Naive thymus-derived CD4-positive, alpha-beta T cell (primary cell): ENCODE results near the gene IFRD2. TPM values are rescaled to one million over a fixed set of nuclear protein-coding genes. Genes with fewer than 3 reads are reported as not detected.
"Not testable (repeated sequence)": the region's sequence is repeated elsewhere in the genome, so short reads cannot be mapped to it uniquely, and the experiment has no call there.

Experiments
- ATAC-seq: fragments of 150-1000 bp; cut with Tn5 transposase; 2 replicates; pipeline ENCODE4 v1.10.0; 2021; ENCODE audit warnings: mild to moderate bottlenecking, moderate library complexity
- CTCF ChIA-PET: fragments of 350-600 bp; sonication (Branson Sonifier 250); formaldehyde crosslinking; loops from one replicate; lab custom pipeline; 2021; ENCODE audit warnings: antibody characterized with exemption; lab: Charles Lee
- POLR2A ChIA-PET: fragments of 350-600 bp; sonication (Branson Sonifier 250); formaldehyde crosslinking; loops from one replicate; lab custom pipeline; 2021; ENCODE audit warnings: antibody characterized with exemption, inconsistent platforms; lab: Charles Lee
- DNase-seq, 9 donors: peaks; one replicate each; pipeline versions ENCODE4 v3.0.0 to v3.0.0-alpha.2; 2020 to 2022; ENCODE audit warnings: mixed read lengths in 1 of 9
- H3K27ac ChIP-seq: one replicate; pipeline ENCODE4 v1.7.0; 2013; ENCODE audit warnings: mild to moderate bottlenecking, low read depth, low read length, moderate library complexity
- H3K27me3 ChIP-seq, 2 donors: one replicate each; pipeline ENCODE4 v1.7.0; 2013; ENCODE audit warnings: low read length in 2 of 2, mild to moderate bottlenecking in 2 of 2, moderate library complexity in 2 of 2; ENCODE audit not compliant: control insufficient read depth in 2 of 2, insufficient read depth in 2 of 2
- H3K36me3 ChIP-seq, 3 experiments: 1 replicate in 2 of 3; 2 replicates in 1 of 3; pipeline ENCODE4 v1.7.0; 2013; ENCODE audit warnings: low read length in 3 of 3, mild to moderate bottlenecking in 3 of 3, moderate library complexity in 1 of 3; ENCODE audit not compliant: insufficient read depth in 3 of 3, control insufficient read depth in 2 of 3
- H3K4me1 ChIP-seq, 2 donors: one replicate each; pipeline ENCODE4 v1.7.0; 2013; ENCODE audit warnings: low read length in 2 of 2, mild to moderate bottlenecking in 2 of 2, moderate library complexity in 1 of 2; ENCODE audit not compliant: control insufficient read depth in 2 of 2, insufficient read depth in 2 of 2
- H3K4me3 ChIP-seq: 2 replicates; pipeline ENCODE4 v1.7.0; 2013; ENCODE audit warnings: mild to moderate bottlenecking, low read length
- H3K9me3 ChIP-seq, 3 experiments: 1 replicate in 2 of 3; 2 replicates in 1 of 3; pipeline ENCODE4 v1.7.0; 2013; ENCODE audit warnings: low read length in 3 of 3; ENCODE audit not compliant: control insufficient read depth in 2 of 3
- H3K27ac Mint-ChIP-seq, 9 donors: one replicate each; pipeline ENCODE4 v1.8.0; 2020 to 2022; ENCODE audit warnings: mixed read lengths in 9 of 9, mild to moderate bottlenecking in 8 of 9, moderate library complexity in 5 of 9, inconsistent platforms in 2 of 9
- H3K27me3 Mint-ChIP-seq, 5 donors: one replicate each; pipeline ENCODE4 v1.8.0; 2021 to 2022; ENCODE audit warnings: mixed read lengths in 5 of 5, mild to moderate bottlenecking in 1 of 5
- H3K36me3 Mint-ChIP-seq, 5 donors: one replicate each; pipeline ENCODE4 v1.8.0; 2020 to 2022; ENCODE audit warnings: mixed read lengths in 5 of 5, mild to moderate bottlenecking in 3 of 5, inconsistent platforms in 1 of 5
- H3K4me1 Mint-ChIP-seq, 7 donors: one replicate each; pipeline ENCODE4 v1.8.0; 2020 to 2022; ENCODE audit warnings: mixed read lengths in 7 of 7, mild to moderate bottlenecking in 3 of 7, inconsistent platforms in 1 of 7
- H3K4me3 Mint-ChIP-seq, 10 donors: one replicate each; pipeline ENCODE4 v1.8.0; 2020 to 2022; ENCODE audit warnings: mild to moderate bottlenecking in 10 of 10, mixed read lengths in 10 of 10, moderate library complexity in 6 of 10, inconsistent platforms in 2 of 10
- H3K9me3 Mint-ChIP-seq, 11 donors: one replicate each; pipeline ENCODE4 v1.8.0; 2020 to 2022; ENCODE audit warnings: mixed read lengths in 11 of 11, mild to moderate bottlenecking in 4 of 11, inconsistent platforms in 1 of 11, moderate library complexity in 1 of 11
- intact Hi-C, 2 donors: fragments of 100-400 bp; cut with micrococcal nuclease; formaldehyde crosslinking; loops; one replicate each; pipeline ENCODE4 v1.15.1; 2023
- polyA plus RNA-seq, 2 donors: library from polyadenylated mRNA; unstranded; fragments of 300-500 nt; fragmentation: Illumina TruSeq; gene quantifications; one replicate each; pipeline ENCODE4 v1.2.3, GENCODE V29; 2021
- total RNA-seq, 6 experiments: library from RNA in 5 of 6; stranded (reverse) in 5 of 6; gene quantifications; 1 replicate in 5 of 6; 2 replicates in 1 of 6; pipeline ENCODE4 v1.2.3 and lab custom pipeline; 2021 to 2026

IFRD2 gene
- total and polyA plus RNA-seq, 7 experiments from 2014 or later = 53.7 to 85.1 (median 64.7) TPM

DNA sequence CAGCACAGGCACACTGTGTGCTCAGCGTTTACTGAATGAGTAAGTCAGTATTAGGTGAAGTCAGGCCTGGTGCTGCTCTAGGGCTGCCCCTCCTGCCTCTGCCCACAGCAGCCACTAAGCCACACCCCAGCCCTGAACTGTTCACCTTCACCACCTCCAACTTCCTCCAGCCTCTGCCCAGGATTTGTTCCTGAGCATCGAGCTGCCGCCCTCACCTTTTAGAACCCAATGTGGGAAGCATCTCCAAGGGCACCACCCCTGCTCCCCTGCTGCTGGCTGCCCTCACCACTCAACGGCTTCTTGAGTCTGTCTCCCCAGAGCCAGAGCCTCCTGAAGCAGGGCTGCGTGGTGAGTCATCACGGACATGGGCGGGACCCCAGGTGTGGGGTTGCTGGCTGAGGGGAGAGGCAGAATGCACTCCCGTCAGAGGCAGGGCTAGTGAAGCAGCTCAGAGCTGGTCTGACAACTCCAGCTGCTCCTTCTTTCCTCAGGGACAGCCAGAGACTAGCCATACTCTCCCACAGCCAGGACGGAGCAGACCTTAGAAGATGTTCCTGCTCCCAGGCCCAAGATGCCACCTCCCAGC is 24.5 kb upstream of the IFRD2 start:
- DNase-seq = no peak
- Mint-ChIP-seq H3K4me1 (peaks cover 19 to 37% (median 32%) of the 10 kb centered on the region in 7 donors), H3K4me3 (peak overlapping the region in 3 of 10 donors; percentile 2 to 62 (median 28)), H3K9me3 (no peaks in the 10 kb centered on the region), H3K27me3 (no peaks in the 10 kb centered on the region), H3K36me3 (peaks cover 0 to 6% (median 0%) of the 10 kb centered on the region in 5 donors), H3K27ac (peak overlapping the region in 4 of 9 donors; percentile 14 to 83 (median 62))
- Histone ChIP-seq H3K27ac (no peak overlapping the region), H3K4me3 (no peak overlapping the region), H3K27me3 (no peaks in the 10 kb centered on the region), H3K9me3 (no peaks in the 10 kb centered on the region), H3K4me1 (peaks cover 9 to 23% of the 10 kb centered on the region in 2 donors), H3K36me3 (no peaks in the 10 kb centered on the region)
- ChIA-PET POLR2A (interaction anchor here (0.9 kb wide), 1 partner anchor 16 kb away, joined by 3 read pairs; no protein-coding TSS in a partner anchor), CTCF (no interaction called here)
- peak; percentile 45 for ATAC-seq
- intact Hi-C loops = no loop called here

DNA sequence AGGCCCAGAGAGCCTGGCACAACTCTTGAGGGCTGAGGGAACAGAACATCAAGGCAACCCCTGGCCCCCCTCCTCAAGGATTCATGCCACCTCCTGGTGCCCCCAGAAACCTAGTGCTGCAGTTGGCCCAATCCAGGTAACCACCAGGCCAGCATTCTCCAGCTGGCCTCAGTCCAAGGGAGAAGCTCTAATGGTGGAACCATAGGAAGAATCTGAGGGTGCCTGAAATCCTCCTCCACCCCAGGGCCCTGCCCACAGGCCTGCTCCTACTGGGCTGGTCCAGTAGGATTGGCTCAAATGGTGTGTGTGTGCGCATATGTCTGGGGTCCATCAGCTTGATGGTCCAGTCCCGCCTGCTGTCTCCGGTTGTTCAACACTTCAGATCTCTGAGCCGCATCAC is 22.6 kb upstream of the IFRD2 start:
- Histone ChIP-seq H3K9me3 (no peaks in the 10 kb centered on the region), H3K27me3 (no peaks in the 10 kb centered on the region), H3K27ac (no peak overlapping the region), H3K36me3 (no peaks in the 10 kb centered on the region), H3K4me1 (peaks cover 8 to 15% of the 10 kb centered on the region in 2 donors), H3K4me3 (no peak overlapping the region)
- ATAC-seq (no peak), DNase-seq (no peak)
- intact Hi-C loops = no loop called here
- Mint-ChIP-seq H3K27me3 (no peaks in the 10 kb centered on the region), H3K9me3 (no peaks in the 10 kb centered on the region), H3K4me3 (no peak overlapping the region), H3K27ac (peak overlapping the region in 3 of 9 donors; percentile 6 to 19 (median 17)), H3K4me1 (peaks cover 11 to 28% (median 23%) of the 10 kb centered on the region in 7 donors), H3K36me3 (peaks cover 0 to 7% (median 2%) of the 10 kb centered on the region in 5 donors)
- POLR2A ChIA-PET = interaction anchor here (0.6 to 1.0 kb wide), 3 partner anchors 13 to 302 kb away, joined by 3 to 4 read pairs (median 4); partner anchors contain the start of gene TUSC2
- CTCF ChIA-PET = interaction anchor here (0.9 kb wide), 1 partner anchor 10 kb away, joined by 4 read pairs; no protein-coding TSS in a partner anchor

DNA sequence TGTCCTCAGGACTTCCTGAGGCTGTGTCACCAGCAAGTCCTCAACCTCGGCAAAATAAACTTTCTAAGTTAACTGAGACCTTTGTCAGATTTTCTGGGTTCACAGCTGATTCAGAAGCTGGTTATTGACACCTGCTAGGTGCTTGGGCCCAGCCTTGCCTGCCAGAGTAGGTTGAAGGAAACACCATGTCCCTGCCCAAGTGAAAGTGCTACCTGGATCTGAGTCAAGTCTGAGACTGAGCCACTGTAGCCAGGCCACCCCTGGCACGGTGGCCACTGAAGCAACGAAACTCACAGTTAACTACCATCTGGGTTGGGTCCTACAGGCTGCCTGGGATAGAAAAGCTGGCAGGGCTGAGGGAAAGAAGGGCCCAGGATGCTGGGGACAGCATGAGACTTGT is 22.1 kb upstream of the IFRD2 start:
- H3K9me3 ChIP-seq = no peaks in the 10 kb centered on the region
- Mint-ChIP-seq H3K27ac (peak overlapping the region in 5 of 9 donors; percentile 13 to 67 (median 52)), H3K9me3 (no peaks in the 10 kb centered on the region), H3K36me3 (peaks cover 0 to 11% (median 4%) of the 10 kb centered on the region in 5 donors), H3K27me3 (no peaks in the 10 kb centered on the region), H3K4me1 (peaks cover 9 to 25% (median 19%) of the 10 kb centered on the region in 7 donors), H3K4me3 (no peak overlapping the region)
- POLR2A ChIA-PET = interaction anchor here (0.6 to 1.0 kb wide), 2 partner anchors 14 to 302 kb away, joined by 3 to 4 read pairs; partner anchors contain the start of gene TUSC2
- no peak overlapping the region for H3K4me3 ChIP-seq
- H3K36me3 ChIP-seq = no peaks in the 10 kb centered on the region
- no peaks in the 10 kb centered on the region for H3K27me3 ChIP-seq
- peaks cover 8 to 15% of the 10 kb centered on the region in 2 donors for H3K4me1 ChIP-seq
- no peak for ATAC-seq
- no peak overlapping the region for H3K27ac ChIP-seq
- CTCF ChIA-PET = no interaction called here
- intact Hi-C loops = no loop called here
- no peak for DNase-seq

DNA sequence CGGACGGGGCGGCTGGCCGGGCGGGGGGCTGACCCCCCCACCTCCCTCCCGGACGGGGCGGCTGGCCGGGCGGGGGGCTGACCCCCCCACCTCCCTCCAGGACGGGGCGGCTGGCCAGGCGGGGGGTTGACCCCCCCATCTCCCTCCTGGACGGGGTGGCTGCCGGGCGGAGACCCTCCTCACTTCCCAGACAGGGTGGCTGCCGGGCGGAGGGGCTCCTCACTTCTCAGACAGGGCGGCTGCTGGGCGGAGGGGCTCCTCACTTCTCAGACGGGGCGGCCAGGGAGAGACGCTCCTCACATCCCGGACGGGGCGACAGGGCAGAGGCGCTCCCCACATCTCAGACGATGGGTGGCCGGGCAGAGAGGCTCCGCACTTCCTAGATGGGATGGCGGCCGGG is 19.8 kb upstream of the IFRD2 start:
- H3K4me3 ChIP-seq, CTCF ChIA-PET, H3K4me1 ChIP-seq, ATAC-seq, H3K27me3 ChIP-seq, H3K27ac Mint-ChIP-seq, H3K4me3 Mint-ChIP-seq, intact Hi-C loops, H3K27ac ChIP-seq, H3K9me3 Mint-ChIP-seq, H3K9me3 ChIP-seq, DNase-seq, H3K36me3 ChIP-seq, H3K27me3 Mint-ChIP-seq, POLR2A ChIA-PET: not testable (repeated sequence)
- Mint-ChIP-seq H3K4me1 (peaks cover 8 to 13% (median 9%) of the 10 kb centered on the region in 7 donors), H3K36me3 (peaks cover 0 to 11% (median 4%) of the 10 kb centered on the region in 5 donors)

DNA sequence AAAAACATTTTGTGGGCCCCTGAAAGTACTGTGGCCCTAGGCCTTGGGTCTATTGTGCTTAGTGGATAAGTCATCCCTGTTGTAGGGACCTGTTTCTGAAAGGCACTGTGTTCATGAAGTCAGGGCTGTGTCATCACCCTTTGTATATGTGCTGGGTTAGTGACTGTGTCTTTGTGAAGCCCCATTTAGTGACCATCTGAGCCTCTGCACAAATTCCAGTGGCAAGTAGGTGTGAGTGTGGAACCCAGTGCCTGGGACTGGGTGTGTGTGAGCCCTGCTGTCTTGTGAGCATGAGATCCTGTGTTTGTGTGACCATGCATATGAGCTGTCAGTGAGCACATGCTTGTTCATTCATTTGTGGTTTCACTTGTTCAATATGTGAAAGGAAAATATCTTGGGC is 12.4 kb upstream of the IFRD2 start:
- intact Hi-C loops = no loop called here
- POLR2A ChIA-PET = interaction anchor here (0.6 to 1.2 kb wide), 2 partner anchors 33 to 1744 kb away, joined by 3 to 4 read pairs; no protein-coding TSS in a partner anchor
- ATAC-seq = no peak
- H3K27ac Mint-ChIP-seq = no peak overlapping the region
- H3K27me3 Mint-ChIP-seq = no peaks in the 10 kb centered on the region
- Histone ChIP-seq H3K27me3 (no peaks in the 10 kb centered on the region), H3K9me3 (no peaks in the 10 kb centered on the region), H3K27ac (no peak overlapping the region), H3K4me1 (peaks cover 9% of the 10 kb centered on the region in 2 donors), H3K36me3 (no peaks in the 10 kb centered on the region), H3K4me3 (no peak overlapping the region)
- H3K4me1 Mint-ChIP-seq = peaks cover 7 to 16% (median 10%) of the 10 kb centered on the region in 7 donors
- CTCF ChIA-PET = interaction anchor here (0.8 kb wide), 1 partner anchor 17 kb away, joined by 3 read pairs; no protein-coding TSS in a partner anchor
- peaks cover 0 to 4% (median 0%) of the 10 kb centered on the region in 5 donors for H3K36me3 Mint-ChIP-seq
- DNase-seq = no peak
- H3K9me3 Mint-ChIP-seq = peaks cover 0 to 3% (median 0%) of the 10 kb centered on the region in 11 donors
- no peak overlapping the region for H3K4me3 Mint-ChIP-seq

DNA sequence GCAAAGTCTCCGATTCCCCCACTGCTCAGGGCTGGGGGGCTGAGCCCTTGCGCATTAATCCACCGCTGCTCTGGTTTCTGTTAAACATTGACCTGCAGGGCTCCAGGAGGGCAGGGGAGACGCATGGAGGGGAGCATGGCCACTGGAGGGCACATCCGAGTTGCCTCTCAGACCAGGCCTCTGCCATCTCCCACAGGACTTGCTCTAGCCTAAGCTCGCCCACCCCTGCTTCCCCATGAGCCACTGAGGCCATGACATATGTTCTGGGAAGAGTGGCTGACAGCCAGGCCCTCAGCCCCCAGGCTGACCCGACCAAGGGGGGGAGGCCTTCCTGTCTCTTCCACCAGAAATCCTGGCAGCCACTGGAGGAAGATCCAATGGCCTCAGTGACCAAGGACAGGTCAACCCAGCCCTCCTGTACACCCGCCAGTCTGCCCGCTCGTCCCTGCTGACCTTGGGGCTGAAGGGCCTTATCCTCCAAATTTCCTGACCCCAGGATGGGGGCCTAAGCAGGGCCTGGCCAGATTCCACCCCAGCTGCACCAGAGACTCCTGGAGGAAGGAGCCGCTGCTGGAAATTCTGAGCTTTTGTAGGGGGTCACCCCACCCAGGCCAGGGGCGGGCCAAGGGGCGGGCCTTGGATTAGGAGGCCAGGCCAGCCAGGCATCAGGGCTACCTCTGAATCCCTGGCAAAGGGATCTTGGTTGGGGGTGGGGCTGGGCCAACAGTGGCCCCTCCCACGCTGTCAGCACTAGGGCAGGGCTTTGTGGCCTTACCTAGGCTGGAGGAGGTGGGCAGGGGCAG is 11.0 kb upstream of the IFRD2 start, which contains the start of gene HYAL1:
TSS of gene HYAL1 (minus strand) at position 562 of the 803 bp plus-strand sequence. CDS start 618 bp downstream, outside the sequence.
- Histone ChIP-seq H3K27me3 (no peaks in the 10 kb centered on the region), H3K4me1 (peaks cover 13 to 16% of the 10 kb centered on the region in 2 donors), H3K36me3 (no peaks in the 10 kb centered on the region), H3K9me3 (no peaks in the 10 kb centered on the region), H3K4me3 (no peak within 1 kb of the TSS), H3K27ac (no peak within 1 kb of the TSS)
- POLR2A ChIA-PET = interaction anchor here (1.0 to 1.2 kb wide), 2 partner anchors 10 to 34 kb away, joined by 3 read pairs; no protein-coding TSS in a partner anchor
- Mint-ChIP-seq H3K9me3 (peaks cover 0 to 3% (median 0%) of the 10 kb centered on the region in 11 donors), H3K4me1 (peaks cover 10 to 22% (median 17%) of the 10 kb centered on the region in 7 donors), H3K27ac (peak within 1 kb of the TSS in 2 of 9 donors; percentile 51 to 83), H3K4me3 (no peak within 1 kb of the TSS), H3K27me3 (no peaks in the 10 kb centered on the region), H3K36me3 (peaks cover 0 to 2% (median 0%) of the 10 kb centered on the region in 5 donors)
- DNase-seq = no peak
- CTCF ChIA-PET = no interaction called here
- ATAC-seq = no peak
- intact Hi-C loops = no loop called here
